A549 (cell line): Measurements from ENCODE around the gene ANTXR2. TPM values are rescaled to one million over a fixed set of nuclear protein-coding genes. Genes with fewer than 3 reads are reported as not detected.

ENCODE experiments used
- ATAC-seq, 2 experiments: fragments of 200-7000 bp in 1 of 2; fragments of >200 bp in 1 of 2; cut with Nextera tagmentation in 1 of 2; cut with Tn5 transposase in 1 of 2; 3 replicates each; pipeline versions ENCODE4 v1.8.0 to v1.9.1; 2018 to 2020; ENCODE audit warnings: mild to moderate bottlenecking in 1 of 2, moderate library complexity in 1 of 2
- CTCF ChIA-PET: fragments of 300-600 bp; sonication (Branson Sonifier 250); formaldehyde crosslinking; extraction: SDS; loops from one replicate; lab custom pipeline; 2021; ENCODE audit warnings: antibody characterized with exemption, inconsistent platforms; lab: Yijun Ruan, JAX
- POLR2A ChIA-PET: fragments of 350-600 bp; formaldehyde crosslinking; extraction: SDS; loops from one replicate; lab custom pipeline; 2021; ENCODE audit warnings: antibody characterized with exemption, inconsistent platforms; lab: Yijun Ruan, JAX
- DNase-seq, 2 experiments: peaks; one replicate each; pipeline versions ENCODE4 v3.0.0 to v3.0.0-alpha.2; 2011 to 2016; ENCODE audit warnings: low read depth in 1 of 2, low spot score in 1 of 2
- FAIRE-seq: peaks from 2 replicates; lab custom pipeline; 2011; peaks lifted over from hg19 to GRCh38; lab: Jason Lieb, UNC
- H3K27ac ChIP-seq, 2 experiments: fragments of >200 bp; sonication (Bioruptor Twin); formaldehyde crosslinking; 3 replicates each; pipeline ENCODE4 v1.5.1; 2016 to 2017
- H3K4me1 ChIP-seq: fragments of >200 bp; sonication (Bioruptor Twin); formaldehyde crosslinking; 3 replicates; pipeline ENCODE4 v1.6.1; 2016
- H3K4me2 ChIP-seq: fragments of >200 bp; sonication (Bioruptor Twin); formaldehyde crosslinking; 3 replicates; pipeline ENCODE4 v1.6.1; 2016
- H3K4me3 ChIP-seq: fragments of >200 bp; sonication (Bioruptor Twin); formaldehyde crosslinking; 3 replicates; pipeline ENCODE4 v1.5.1; 2016
- H3K9me3 ChIP-seq: fragments of >200 bp; sonication (Bioruptor Twin); formaldehyde crosslinking; 3 replicates; pipeline ENCODE4 v1.6.1; 2016
- BHLHE40 ChIP-seq: IDR thresholded peaks from 2 replicates; pipeline ENCODE4 v1.6.1; 2012; ENCODE audit warnings: low read depth, low read length, inconsistent platforms
- E2F6 ChIP-seq: IDR thresholded peaks from 2 replicates; pipeline ENCODE4 v1.6.1; 2012; ENCODE audit warnings: low read depth, borderline replicate concordance
- EHMT2 ChIP-seq: fragments of 200-600 bp; sonication (generic); IDR thresholded peaks from 2 replicates; pipeline ENCODE4 v1.6.1; 2016; ENCODE audit warnings: antibody characterized with exemption, low read depth, mild to moderate bottlenecking, moderate library complexity
- FOXS1 ChIP-seq: fragments of 250-450 bp; sonication (Bioruptor Pico); IDR thresholded peaks from 2 replicates; pipeline ENCODE4 v1.5.0; 2020; ENCODE audit warnings: mild to moderate bottlenecking, moderate library complexity
- GATA3 ChIP-seq: IDR thresholded peaks from 2 replicates; pipeline ENCODE4 v1.6.1; 2012; ENCODE audit warnings: borderline replicate concordance
- HEYL ChIP-seq: fragments of 250-450 bp; sonication (Bioruptor Pico); IDR thresholded peaks from 2 replicates; pipeline ENCODE4 v1.8.0; 2021; ENCODE audit warnings: mild to moderate bottlenecking, moderate library complexity
- HOXA7 ChIP-seq: fragments of 250-450 bp; sonication (Bioruptor Pico); IDR thresholded peaks from 2 replicates; pipeline ENCODE4 v1.5.0; 2020; ENCODE audit warnings: mild to moderate bottlenecking, moderate library complexity
- MAX ChIP-seq: IDR thresholded peaks from 2 replicates; pipeline ENCODE4 v1.6.1; 2012
- MYC ChIP-seq: IDR thresholded peaks from 2 replicates; pipeline ENCODE4 v1.6.1; 2012; ENCODE audit warnings: mild to moderate bottlenecking, inconsistent platforms, low read length, improper control_type of control experiment, borderline replicate concordance
- NFE2L2 ChIP-seq: fragments of 150-350 bp; conservative IDR thresholded peaks from 2 replicates; pipeline ENCODE4 v1.6.1; 2014; ENCODE audit warnings: low read length
- PBX3 ChIP-seq: IDR thresholded peaks from 2 replicates; pipeline ENCODE4 v1.6.1; 2012
- POLR2A ChIP-seq: IDR thresholded peaks from 2 replicates; pipeline ENCODE4 v1.6.1; 2012; ENCODE audit warnings: mild to moderate bottlenecking, low read length
- RAD21 ChIP-seq, 2 experiments: fragments of >200 bp in 1 of 2; sonication (Bioruptor Twin) in 1 of 2; formaldehyde crosslinking in 1 of 2; IDR thresholded peaks in 1 of 2; conservative IDR thresholded peaks in 1 of 2; 2 replicates in 1 of 2; 3 replicates in 1 of 2; pipeline ENCODE4 v1.6.1; 2012 to 2018; ENCODE audit warnings: inconsistent platforms in 1 of 2
- RARB ChIP-seq: fragments of 250-450 bp; sonication (Bioruptor Pico); IDR thresholded peaks from 2 replicates; pipeline ENCODE4 v1.8.0; 2021; ENCODE audit warnings: mild to moderate bottlenecking, moderate library complexity
- RCOR1 ChIP-seq: fragments of 150-350 bp; IDR thresholded peaks from 2 replicates; pipeline ENCODE4 v1.6.1; 2014; ENCODE audit warnings: antibody characterized with exemption, low read length, low read depth
- REST ChIP-seq: fragments of 200-600 bp; sonication (generic); IDR thresholded peaks from 2 replicates; pipeline ENCODE4 v1.6.1; 2016; ENCODE audit warnings: antibody characterized with exemption, mild to moderate bottlenecking, moderate library complexity
- RNF2 ChIP-seq: fragments of 200-600 bp; sonication (generic); IDR thresholded peaks from 2 replicates; pipeline ENCODE4 v1.6.1; 2016; ENCODE audit warnings: low read depth, mild to moderate bottlenecking, antibody characterized with exemption, moderate library complexity, borderline replicate concordance
- SMC3 ChIP-seq: fragments of >200 bp; sonication (Bioruptor Twin); formaldehyde crosslinking; IDR thresholded peaks from 3 replicates; pipeline ENCODE4 v1.6.1; 2018; ENCODE audit warnings: inconsistent platforms
- USF2 ChIP-seq: fragments of 450-650 bp; IDR thresholded peaks from 2 replicates; pipeline ENCODE4 v1.6.1; 2014; ENCODE audit warnings: antibody characterized with exemption
- ZC3H11A ChIP-seq: fragments of 450-650 bp; IDR thresholded peaks from 2 replicates; pipeline ENCODE4 v1.6.1; 2014; ENCODE audit warnings: antibody characterized with exemption, mild to moderate bottlenecking
- ZFP36 ChIP-seq: fragments of 450-650 bp; IDR thresholded peaks from 2 replicates; pipeline ENCODE4 v1.6.1; 2014; ENCODE audit warnings: borderline replicate concordance; ENCODE audit not compliant: partially characterized antibody
- ZNF302 ChIP-seq: fragments of 250-450 bp; sonication (Bioruptor Pico); IDR thresholded peaks from 2 replicates; pipeline ENCODE4 v1.9.0; 2021; ENCODE audit warnings: inconsistent platforms, mild to moderate bottlenecking, moderate library complexity
- WGBS: methylation state at CpG from one replicate; pipeline ENCODE4 v1.1.6; 2017; ENCODE audit errors: missing lambda C conversion rate; 5-methylcytosine and 5-hydroxymethylcytosine counted together
- polyA plus RNA-seq, 4 experiments: library from polyadenylated mRNA; depleted of rRNA in 3 of 4; stranded (reverse); fragments of >200 nt; fragmentation: RNase III in 1 of 4; extraction: RNeasy Plus Mini Kit Qiagen cat#74134 plus additional on column Dnase treatment in 1 of 4; gene quantifications; 2 replicates in 3 of 4; 3 replicates in 1 of 4; pipeline ENCODE4 v1.2.3, GENCODE V29; 2011 to 2017

ANTXR2 gene
- polyA plus RNA-seq, 2 of the 4 experiments (the other 2 are of a cell fraction) = 2.3 to 3.0 TPM

GRCh38 chr4:80079255-80079923, 6.4 kb upstream of the ANTXR2 start:
- ATAC-seq = no peak
- WGBS = 68% methylated on average over 15 of the region's 15 CpGs
- TF ChIP-seq FOXS1 (CRISPR knock-in tag) (no peak), RCOR1 (no peak), BHLHE40 (no peak), REST (no peak), RAD21 (conservative IDR thresholded peaks at IDR 0.05 in 1 of 2, IDR thresholded peaks at IDR 0.05 in 1 of 2) (no peak), USF2 (no peak), E2F6 (no peak), HOXA7 (no peak), ZC3H11A (no peak), POLR2A (no peak), SMC3 (no peak), HEYL (CRISPR knock-in tag) (no peak), ZFP36 (no peak), PBX3 (no peak), ZNF302 (no peak), GATA3 (no peak), NFE2L2 (no peak), EHMT2 (no peak)
- ChIA-PET POLR2A (no interaction called here), CTCF (no interaction called here)
- H3K4me1 ChIP-seq = no peaks in the 10 kb centered on the region
- H3K4me3 ChIP-seq = no peak overlapping the region
- no peak for DNase-seq
- H3K9me3 ChIP-seq = no peaks in the 10 kb centered on the region
- no peak for FAIRE-seq
- H3K4me2 ChIP-seq = no peak overlapping the region
- H3K27ac ChIP-seq = no peak overlapping the region

GRCh38 chr4:80078346-80079092, 5.5 kb upstream of the ANTXR2 start:
- 54% methylated on average over 3 of the region's 3 CpGs for WGBS
- H3K9me3 ChIP-seq = no peaks in the 10 kb centered on the region
- no peak for DNase-seq
- ChIA-PET POLR2A (no interaction called here), CTCF (interaction anchor here (1.2 kb wide), 1 partner anchor 46 kb away, joined by 4 read pairs; no protein-coding TSS in a partner anchor)
- H3K4me1 ChIP-seq = peaks cover 3% of the 10 kb centered on the region; the same call in 2 of the 3 replicates
- no peak for ATAC-seq
- FAIRE-seq = no peak
- no peak for TF ChIP-seq RAD21 (conservative IDR thresholded peaks at IDR 0.05 in 1 of 2, IDR thresholded peaks at IDR 0.05 in 1 of 2)
- no peak for TF ChIP-seq MYC
- TF ChIP-seq MAX = no peak
- no peak for TF ChIP-seq RNF2
- no peak for TF ChIP-seq RARB (CRISPR knock-in tag)
- no peak for TF ChIP-seq PBX3
- H3K4me2 ChIP-seq = no peak overlapping the region
- no peak overlapping the region for H3K27ac ChIP-seq
- no peak overlapping the region for H3K4me3 ChIP-seq
